Vagina (tissue), 2 donors: ENCODE results near the gene TEX264. TPM values are rescaled to one million over a fixed set of nuclear protein-coding genes. Genes with fewer than 3 reads are reported as not detected.
A peak's percentile ranks its signal among the peaks of the same experiment; 100 is the strongest.

Experiments used
- DNase-seq, 2 donors: peaks; one replicate each; pipeline ENCODE4 v3.0.0-alpha.2; 2017; ENCODE audit errors: extremely low spot score in 2 of 2
- H3K27ac ChIP-seq: fragments of 200-600 bp; sonication (generic); one replicate; pipeline ENCODE4 v1.5.1; 2019
- H3K27me3 ChIP-seq: fragments of 200-600 bp; sonication (generic); one replicate; pipeline ENCODE4 v1.5.1; 2019
- H3K36me3 ChIP-seq, 2 donors: fragments of 200-600 bp; sonication (generic); one replicate each; pipeline ENCODE4 v1.5.1; 2017 to 2019
- H3K4me1 ChIP-seq: fragments of 200-600 bp; sonication (generic); one replicate; pipeline ENCODE4 v1.5.1; 2019
- H3K4me3 ChIP-seq, 2 donors: fragments of 200-600 bp; sonication (generic); 1 replicate in 1 of 2; 2 replicates in 1 of 2; pipeline ENCODE4 v1.5.1; 2016 to 2019
- H3K9me3 ChIP-seq: fragments of 200-600 bp; sonication (generic); one replicate; pipeline ENCODE4 v1.5.1; 2019
- CTCF ChIP-seq, 3 experiments: fragments of 450-650 bp in 2 of 3; fragments of 200-600 bp in 1 of 3; sonication (generic) in 1 of 3; IDR thresholded peaks; one replicate each; pipeline ENCODE4 v1.5.1; 2017 to 2019; ENCODE audit warnings: antibody characterized with exemption in 3 of 3, mild to moderate bottlenecking in 2 of 3, moderate library complexity in 2 of 3
- POLR2A ChIP-seq, 2 donors: fragments of 450-650 bp; IDR thresholded peaks; one replicate each; pipeline ENCODE4 v1.6.1; 2017; ENCODE audit warnings: antibody characterized with exemption in 2 of 2, mild to moderate bottlenecking in 2 of 2, moderate library complexity in 2 of 2
- POLR2AphosphoS5 ChIP-seq, 2 donors: sonication (generic); formaldehyde crosslinking; IDR thresholded peaks; one replicate each; pipeline ENCODE4 v1.9.0; 2017; ENCODE audit warnings: antibody characterized with exemption in 2 of 2, mild to moderate bottlenecking in 2 of 2, low read depth in 1 of 2; ENCODE audit not compliant: insufficient read depth in 1 of 2
- intact Hi-C: fragments of 100-400 bp; cut with DNase I; formaldehyde crosslinking; loops from one replicate; pipeline ENCODE4 v1.15.1; 2023
- total RNA-seq: library from RNA; depleted of rRNA; stranded (reverse); fragments of >200 nt; gene quantifications from one replicate; pipeline ENCODE4 v1.2.3, GENCODE V29; 2016

TEX264 gene
- total RNA-seq, 1 donor from 2014 or later: 66.8 TPM

GRCh38 chr3:51705276-51706020, 34.4 kb downstream of the TEX264 start:
- Histone ChIP-seq H3K27ac (no peak overlapping the region), H3K9me3 (no peaks in the 10 kb centered on the region), H3K27me3 (no peaks in the 10 kb centered on the region), H3K4me1 (peaks cover 6% of the 10 kb centered on the region), H3K36me3 (peaks cover 0 to 19% of the 10 kb centered on the region in 2 donors), H3K4me3 (no peak overlapping the region)
- intact Hi-C loops: no loop called here
- TF ChIP-seq POLR2A (IDR thresholded peaks at IDR 0.05) (no peak), POLR2AphosphoS5 (IDR thresholded peaks at IDR 0.05; ENCODE audit: insufficient read depth in 1 of 2, low read depth in 1 of 2) (no peak), CTCF (IDR thresholded peaks at IDR 0.05) (no peak)
- DNase-seq: no peak

GRCh38 chr3:51706021-51706485, 35.0 kb downstream of the TEX264 start:
- Histone ChIP-seq H3K27ac (no peak overlapping the region), H3K4me1 (peaks cover 6% of the 10 kb centered on the region), H3K36me3 (peaks cover 0 to 15% of the 10 kb centered on the region in 2 donors), H3K9me3 (no peaks in the 10 kb centered on the region), H3K4me3 (no peak overlapping the region), H3K27me3 (no peaks in the 10 kb centered on the region)
- intact Hi-C loops: no loop called here
- no peak for DNase-seq
- no peak for TF ChIP-seq POLR2A (IDR thresholded peaks at IDR 0.05)
- no peak for TF ChIP-seq POLR2AphosphoS5 (IDR thresholded peaks at IDR 0.05; ENCODE audit: insufficient read depth in 1 of 2, low read depth in 1 of 2)
- no peak for TF ChIP-seq CTCF (IDR thresholded peaks at IDR 0.05)

- no peak within 1 kb of the TSS for H3K27ac ChIP-seq
- intact Hi-C loops: no loop called here
- no peaks in the 10 kb centered on the region for H3K9me3 ChIP-seq
- peaks cover 6% of the 10 kb centered on the region for H3K4me1 ChIP-seq
- no peak for DNase-seq
- TF ChIP-seq POLR2AphosphoS5 (IDR thresholded peaks at IDR 0.05; ENCODE audit: insufficient read depth in 1 of 2, low read depth in 1 of 2) (no peak), POLR2A (IDR thresholded peaks at IDR 0.05) (no peak), CTCF (IDR thresholded peaks at IDR 0.05) (no peak)
- no peaks in the 10 kb centered on the region for H3K27me3 ChIP-seq
- peak within 1 kb of the TSS; percentile 32 to 38 for H3K4me3 ChIP-seq
- H3K36me3 ChIP-seq: peaks cover 0 to 6% of the 10 kb centered on the region in 2 donors
Observed at GRCh38 chr3:51706788-51707731, 36.0 kb downstream of the TEX264 start, which contains the start of gene GRM2. GRM2 (plus strand) TSS chr3:51707068; CDS start chr3:51708984, 1,916 bp downstream.

GRCh38 chr3:51708216-51708845, 37.3 kb downstream of the TEX264 start:
- Histone ChIP-seq H3K27ac (no peak overlapping the region), H3K4me3 (no peak overlapping the region), H3K9me3 (no peaks in the 10 kb centered on the region), H3K36me3 (no peaks in the 10 kb centered on the region), H3K4me1 (peaks cover 6% of the 10 kb centered on the region), H3K27me3 (no peaks in the 10 kb centered on the region)
- intact Hi-C loops: no loop called here
- no peak for DNase-seq
- TF ChIP-seq POLR2AphosphoS5 (IDR thresholded peaks at IDR 0.05; ENCODE audit: insufficient read depth in 1 of 2, low read depth in 1 of 2) (no peak), CTCF (IDR thresholded peaks at IDR 0.05) (no peak), POLR2A (IDR thresholded peaks at IDR 0.05) (no peak)
